Measurements from ENCODE around the gene SURF1.

DNA sequence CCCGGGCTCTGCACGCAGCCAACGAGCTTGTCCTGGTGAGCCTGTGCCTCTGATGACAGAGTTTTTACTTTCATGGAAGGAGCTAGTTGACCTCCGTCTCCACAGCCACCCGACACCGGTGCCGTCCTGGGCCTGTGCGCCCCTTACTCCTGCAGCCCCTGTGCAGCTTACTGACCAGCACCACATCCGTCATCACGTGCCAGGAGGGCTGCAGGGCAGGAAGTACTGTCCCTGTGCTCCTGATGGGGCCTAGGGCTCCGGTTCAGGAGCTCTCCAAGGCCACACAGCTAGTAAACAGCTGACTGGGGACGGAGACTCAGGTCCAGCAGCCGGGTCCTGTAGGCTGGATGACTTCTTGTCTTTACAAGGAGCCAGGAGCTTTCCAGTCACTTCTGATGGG, 30.1 kb upstream of the SURF1 start:
- TF ChIP-seq, protein P1, sequence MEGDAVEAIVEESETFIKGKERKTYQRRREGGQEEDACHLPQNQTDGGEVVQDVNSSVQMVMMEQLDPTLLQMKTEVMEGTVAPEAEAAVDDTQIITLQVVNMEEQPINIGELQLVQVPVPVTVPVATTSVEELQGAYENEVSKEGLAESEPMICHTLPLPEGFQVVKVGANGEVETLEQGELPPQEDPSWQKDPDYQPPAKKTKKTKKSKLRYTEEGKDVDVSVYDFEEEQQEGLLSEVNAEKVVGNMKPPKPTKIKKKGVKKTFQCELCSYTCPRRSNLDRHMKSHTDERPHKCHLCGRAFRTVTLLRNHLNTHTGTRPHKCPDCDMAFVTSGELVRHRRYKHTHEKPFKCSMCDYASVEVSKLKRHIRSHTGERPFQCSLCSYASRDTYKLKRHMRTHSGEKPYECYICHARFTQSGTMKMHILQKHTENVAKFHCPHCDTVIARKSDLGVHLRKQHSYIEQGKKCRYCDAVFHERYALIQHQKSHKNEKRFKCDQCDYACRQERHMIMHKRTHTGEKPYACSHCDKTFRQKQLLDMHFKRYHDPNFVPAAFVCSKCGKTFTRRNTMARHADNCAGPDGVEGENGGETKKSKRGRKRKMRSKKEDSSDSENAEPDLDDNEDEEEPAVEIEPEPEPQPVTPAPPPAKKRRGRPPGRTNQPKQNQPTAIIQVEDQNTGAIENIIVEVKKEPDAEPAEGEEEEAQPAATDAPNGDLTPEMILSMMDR (IDR thresholded peaks at IDR 0.05 in 2 of 3, conservative IDR thresholded peaks at IDR 0.05 in 1 of 3; ENCODE audit: borderline replicate concordance in 1 of 3, insufficient read depth in 1 of 3, low read depth in 2 of 3, low read length in 2 of 3), result no peak
- TF ChIP-seq CBX3 (IDR thresholded peaks at IDR 0.05; ENCODE audit: low read depth) (no peak), POLR2AphosphoS5 (IDR thresholded peaks at IDR 0.05; ENCODE audit: low read depth, low read length) (no peak), JUND (IDR thresholded peaks at IDR 0.05) (no peak), EZH2 (IDR thresholded peaks at IDR 0.05) (no peak), YY1 (IDR thresholded peaks at IDR 0.05; ENCODE audit: extremely low read depth, insufficient replicate concordance, low read depth, low read length) (no peak), RAD21 (IDR thresholded peaks at IDR 0.05; ENCODE audit: low read depth) (no peak), POLR2A (IDR thresholded peaks at IDR 0.05; ENCODE audit: borderline replicate concordance, extremely low read depth, insufficient read depth, insufficient read length) (no peak), ELF1 (IDR thresholded peaks at IDR 0.05; ENCODE audit: borderline replicate concordance, low read depth) (no peak), SRF (IDR thresholded peaks at IDR 0.05; ENCODE audit: low read depth) (no peak), EGR1 (IDR thresholded peaks at IDR 0.05; ENCODE audit: low read depth) (no peak)
- TF ChIP-seq, protein P2, sequence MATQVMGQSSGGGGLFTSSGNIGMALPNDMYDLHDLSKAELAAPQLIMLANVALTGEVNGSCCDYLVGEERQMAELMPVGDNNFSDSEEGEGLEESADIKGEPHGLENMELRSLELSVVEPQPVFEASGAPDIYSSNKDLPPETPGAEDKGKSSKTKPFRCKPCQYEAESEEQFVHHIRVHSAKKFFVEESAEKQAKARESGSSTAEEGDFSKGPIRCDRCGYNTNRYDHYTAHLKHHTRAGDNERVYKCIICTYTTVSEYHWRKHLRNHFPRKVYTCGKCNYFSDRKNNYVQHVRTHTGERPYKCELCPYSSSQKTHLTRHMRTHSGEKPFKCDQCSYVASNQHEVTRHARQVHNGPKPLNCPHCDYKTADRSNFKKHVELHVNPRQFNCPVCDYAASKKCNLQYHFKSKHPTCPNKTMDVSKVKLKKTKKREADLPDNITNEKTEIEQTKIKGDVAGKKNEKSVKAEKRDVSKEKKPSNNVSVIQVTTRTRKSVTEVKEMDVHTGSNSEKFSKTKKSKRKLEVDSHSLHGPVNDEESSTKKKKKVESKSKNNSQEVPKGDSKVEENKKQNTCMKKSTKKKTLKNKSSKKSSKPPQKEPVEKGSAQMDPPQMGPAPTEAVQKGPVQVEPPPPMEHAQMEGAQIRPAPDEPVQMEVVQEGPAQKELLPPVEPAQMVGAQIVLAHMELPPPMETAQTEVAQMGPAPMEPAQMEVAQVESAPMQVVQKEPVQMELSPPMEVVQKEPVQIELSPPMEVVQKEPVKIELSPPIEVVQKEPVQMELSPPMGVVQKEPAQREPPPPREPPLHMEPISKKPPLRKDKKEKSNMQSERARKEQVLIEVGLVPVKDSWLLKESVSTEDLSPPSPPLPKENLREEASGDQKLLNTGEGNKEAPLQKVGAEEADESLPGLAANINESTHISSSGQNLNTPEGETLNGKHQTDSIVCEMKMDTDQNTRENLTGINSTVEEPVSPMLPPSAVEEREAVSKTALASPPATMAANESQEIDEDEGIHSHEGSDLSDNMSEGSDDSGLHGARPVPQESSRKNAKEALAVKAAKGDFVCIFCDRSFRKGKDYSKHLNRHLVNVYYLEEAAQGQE (IDR thresholded peaks at IDR 0.05; ENCODE audit: low read depth), result no peak
- TF ChIP-seq, protein P3, sequence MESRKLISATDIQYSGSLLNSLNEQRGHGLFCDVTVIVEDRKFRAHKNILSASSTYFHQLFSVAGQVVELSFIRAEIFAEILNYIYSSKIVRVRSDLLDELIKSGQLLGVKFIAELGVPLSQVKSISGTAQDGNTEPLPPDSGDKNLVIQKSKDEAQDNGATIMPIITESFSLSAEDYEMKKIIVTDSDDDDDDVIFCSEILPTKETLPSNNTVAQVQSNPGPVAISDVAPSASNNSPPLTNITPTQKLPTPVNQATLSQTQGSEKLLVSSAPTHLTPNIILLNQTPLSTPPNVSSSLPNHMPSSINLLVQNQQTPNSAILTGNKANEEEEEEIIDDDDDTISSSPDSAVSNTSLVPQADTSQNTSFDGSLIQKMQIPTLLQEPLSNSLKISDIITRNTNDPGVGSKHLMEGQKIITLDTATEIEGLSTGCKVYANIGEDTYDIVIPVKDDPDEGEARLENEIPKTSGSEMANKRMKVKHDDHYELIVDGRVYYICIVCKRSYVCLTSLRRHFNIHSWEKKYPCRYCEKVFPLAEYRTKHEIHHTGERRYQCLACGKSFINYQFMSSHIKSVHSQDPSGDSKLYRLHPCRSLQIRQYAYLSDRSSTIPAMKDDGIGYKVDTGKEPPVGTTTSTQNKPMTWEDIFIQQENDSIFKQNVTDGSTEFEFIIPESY (IDR thresholded peaks at IDR 0.05; ENCODE audit: extremely low read depth, insufficient replicate concordance, low read length), result no peak
- TF ChIP-seq, protein P4, sequence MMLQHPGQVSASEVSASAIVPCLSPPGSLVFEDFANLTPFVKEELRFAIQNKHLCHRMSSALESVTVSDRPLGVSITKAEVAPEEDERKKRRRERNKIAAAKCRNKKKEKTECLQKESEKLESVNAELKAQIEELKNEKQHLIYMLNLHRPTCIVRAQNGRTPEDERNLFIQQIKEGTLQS (IDR thresholded peaks at IDR 0.05), result no peak

All from HCT116 (cell line).